ENCODE results near the gene ULK4. TPM values are rescaled to one million over a fixed set of nuclear protein-coding genes. Genes with fewer than 3 reads are reported as not detected.

ULK4 gene
- total RNA-seq, 2 experiments from 2014 or later: 21.0 to 21.6 TPM

- Mint-ChIP-seq H3K9me3 (no peaks in the 10 kb centered on the region), H3K27ac (no peak overlapping the region), H3K4me3 (no peak overlapping the region), H3K27me3 (no peaks in the 10 kb centered on the region), H3K4me1 (no peaks in the 10 kb centered on the region), H3K36me3 (ENCODE audit: low read depth) (no peaks in the 10 kb centered on the region)
- no peak for DNase-seq
- ChIA-PET POLR2A (no interaction called here), CTCF (no interaction called here)
Observed at GRCh38 chr3:41323467-41324155, 638.3 kb downstream of the ULK4 start.

- Mint-ChIP-seq H3K27me3 (no peaks in the 10 kb centered on the region), H3K4me1 (no peaks in the 10 kb centered on the region), H3K36me3 (ENCODE audit: low read depth) (no peaks in the 10 kb centered on the region), H3K4me3 (no peak overlapping the region), H3K9me3 (no peaks in the 10 kb centered on the region), H3K27ac (no peak overlapping the region)
- DNase-seq: no peak
- ChIA-PET POLR2A (no interaction called here), CTCF (no interaction called here)
Observed at GRCh38 chr3:41321642-41321980, 640.3 kb downstream of the ULK4 start.

GRCh38 chr3:41320953-41321641 lies 640.8 kb downstream of the ULK4 start:
- Mint-ChIP-seq H3K4me1 (no peaks in the 10 kb centered on the region), H3K36me3 (ENCODE audit: low read depth) (no peaks in the 10 kb centered on the region), H3K9me3 (no peaks in the 10 kb centered on the region), H3K27me3 (no peaks in the 10 kb centered on the region), H3K27ac (no peak overlapping the region), H3K4me3 (no peak overlapping the region)
- ChIA-PET POLR2A (no interaction called here), CTCF (no interaction called here)
- no peak for DNase-seq

GRCh38 chr3:41318520-41318919 lies 643.4 kb downstream of the ULK4 start:
- H3K4me3 Mint-ChIP-seq: no peak overlapping the region
- no peaks in the 10 kb centered on the region for H3K9me3 Mint-ChIP-seq
- no peak overlapping the region for H3K27ac Mint-ChIP-seq
- POLR2A ChIA-PET: no interaction called here
- H3K36me3 Mint-ChIP-seq (ENCODE audit: low read depth): no peaks in the 10 kb centered on the region
- H3K27me3 Mint-ChIP-seq: no peaks in the 10 kb centered on the region
- CTCF ChIA-PET: no interaction called here
- no peaks in the 10 kb centered on the region for H3K4me1 Mint-ChIP-seq
- DNase-seq: no peak

- H3K27ac Mint-ChIP-seq: no peak overlapping the region
- no peaks in the 10 kb centered on the region for H3K4me1 Mint-ChIP-seq
- no peak overlapping the region for H3K4me3 Mint-ChIP-seq
- no peaks in the 10 kb centered on the region for H3K9me3 Mint-ChIP-seq
- ChIA-PET CTCF (no interaction called here), POLR2A (no interaction called here)
- H3K27me3 Mint-ChIP-seq: no peaks in the 10 kb centered on the region
- no peak for DNase-seq
- H3K36me3 Mint-ChIP-seq (ENCODE audit: low read depth): no peaks in the 10 kb centered on the region
Observed at GRCh38 chr3:41317718-41318117, 644.2 kb downstream of the ULK4 start.

GRCh38 chr3:41317298-41317697 lies 644.6 kb downstream of the ULK4 start:
- H3K9me3 Mint-ChIP-seq: no peaks in the 10 kb centered on the region
- H3K27ac Mint-ChIP-seq: no peak overlapping the region
- H3K36me3 Mint-ChIP-seq (ENCODE audit: low read depth): no peaks in the 10 kb centered on the region
- no peaks in the 10 kb centered on the region for H3K27me3 Mint-ChIP-seq
- H3K4me3 Mint-ChIP-seq: no peak overlapping the region
- CTCF ChIA-PET: no interaction called here
- H3K4me1 Mint-ChIP-seq: no peaks in the 10 kb centered on the region
- no peak for DNase-seq
- POLR2A ChIA-PET: no interaction called here

- H3K4me3 Mint-ChIP-seq: no peak overlapping the region
- CTCF ChIA-PET: no interaction called here
- no peak overlapping the region for H3K27ac Mint-ChIP-seq
- no peaks in the 10 kb centered on the region for H3K36me3 Mint-ChIP-seq (ENCODE audit: low read depth)
- POLR2A ChIA-PET: no interaction called here
- no peak for DNase-seq
- no peaks in the 10 kb centered on the region for H3K27me3 Mint-ChIP-seq
- no peaks in the 10 kb centered on the region for H3K9me3 Mint-ChIP-seq
- H3K4me1 Mint-ChIP-seq: no peaks in the 10 kb centered on the region
Observed at GRCh38 chr3:41315126-41315525, 646.8 kb downstream of the ULK4 start.

GRCh38 chr3:41308119-41308518 lies 653.8 kb downstream of the ULK4 start:
- ChIA-PET CTCF (no interaction called here), POLR2A (no interaction called here)
- Mint-ChIP-seq H3K4me1 (no peaks in the 10 kb centered on the region), H3K27ac (no peak overlapping the region), H3K4me3 (no peak overlapping the region), H3K36me3 (ENCODE audit: low read depth) (no peaks in the 10 kb centered on the region), H3K27me3 (no peaks in the 10 kb centered on the region), H3K9me3 (no peaks in the 10 kb centered on the region)
- no peak for DNase-seq

- Mint-ChIP-seq H3K9me3 (no peaks in the 10 kb centered on the region), H3K4me3 (no peak overlapping the region), H3K36me3 (ENCODE audit: low read depth) (no peaks in the 10 kb centered on the region), H3K4me1 (no peaks in the 10 kb centered on the region), H3K27me3 (no peaks in the 10 kb centered on the region), H3K27ac (no peak overlapping the region)
- ChIA-PET POLR2A (no interaction called here), CTCF (no interaction called here)
- DNase-seq: no peak
Observed at GRCh38 chr3:41307065-41307464, 654.8 kb downstream of the ULK4 start.

- ChIA-PET CTCF (no interaction called here), POLR2A (no interaction called here)
- Mint-ChIP-seq H3K9me3 (no peaks in the 10 kb centered on the region), H3K4me3 (no peak overlapping the region), H3K4me1 (no peaks in the 10 kb centered on the region), H3K27ac (no peak overlapping the region), H3K27me3 (no peaks in the 10 kb centered on the region), H3K36me3 (ENCODE audit: low read depth) (no peaks in the 10 kb centered on the region)
- no peak for DNase-seq
Observed at GRCh38 chr3:41304593-41304992, 657.3 kb downstream of the ULK4 start.

GRCh38 chr3:41302295-41302694 lies 659.6 kb downstream of the ULK4 start:
- no peak overlapping the region for H3K27ac Mint-ChIP-seq
- no peaks in the 10 kb centered on the region for H3K4me1 Mint-ChIP-seq
- POLR2A ChIA-PET: no interaction called here
- H3K27me3 Mint-ChIP-seq: no peaks in the 10 kb centered on the region
- no peak overlapping the region for H3K4me3 Mint-ChIP-seq
- CTCF ChIA-PET: no interaction called here
- no peaks in the 10 kb centered on the region for H3K9me3 Mint-ChIP-seq
- H3K36me3 Mint-ChIP-seq (ENCODE audit: low read depth): no peaks in the 10 kb centered on the region
- no peak for DNase-seq

GRCh38 chr3:41301548-41301947 lies 660.4 kb downstream of the ULK4 start:
- POLR2A ChIA-PET: no interaction called here

GRCh38 chr3:41299036-41299435 lies 662.9 kb downstream of the ULK4 start:
- no peaks in the 10 kb centered on the region for H3K4me1 Mint-ChIP-seq
- no peak for DNase-seq
- H3K36me3 Mint-ChIP-seq (ENCODE audit: low read depth): no peaks in the 10 kb centered on the region
- H3K27ac Mint-ChIP-seq: no peak overlapping the region
- ChIA-PET POLR2A (no interaction called here), CTCF (no interaction called here)
- no peaks in the 10 kb centered on the region for H3K9me3 Mint-ChIP-seq
- H3K4me3 Mint-ChIP-seq: no peak overlapping the region
- no peaks in the 10 kb centered on the region for H3K27me3 Mint-ChIP-seq

More at GRCh38 chr3:41301548-41301947, 660.4 kb downstream of the ULK4 start:
- no peak overlapping the region for H3K4me3 Mint-ChIP-seq
- no peaks in the 10 kb centered on the region for H3K9me3 Mint-ChIP-seq
- H3K27ac Mint-ChIP-seq: no peak overlapping the region
- H3K27me3 Mint-ChIP-seq: no peaks in the 10 kb centered on the region
- CTCF ChIA-PET: no interaction called here
- DNase-seq: no peak
- H3K4me1 Mint-ChIP-seq: no peaks in the 10 kb centered on the region
- no peaks in the 10 kb centered on the region for H3K36me3 Mint-ChIP-seq (ENCODE audit: low read depth)

GRCh38 chr3:41297750-41298149 lies 664.2 kb downstream of the ULK4 start:
- Mint-ChIP-seq H3K27me3 (no peaks in the 10 kb centered on the region), H3K36me3 (ENCODE audit: low read depth) (no peaks in the 10 kb centered on the region), H3K27ac (no peak overlapping the region), H3K9me3 (no peaks in the 10 kb centered on the region), H3K4me1 (no peaks in the 10 kb centered on the region), H3K4me3 (no peak overlapping the region)
- POLR2A ChIA-PET: no interaction called here
- CTCF ChIA-PET: interaction anchor here (0.7 kb wide), 1 partner anchor 267 kb away, joined by 3 read pairs; no protein-coding TSS in a partner anchor
- no peak for DNase-seq
